Chondrocyte (in vitro differentiated cells): ENCODE data around the gene CAPN13. TPM values are rescaled to one million over a fixed set of nuclear protein-coding genes. Genes with fewer than 3 reads are reported as not detected.
A peak's percentile ranks its signal among the peaks of the same experiment; 100 is the strongest.

Source experiments
- DNase-seq: peaks from one replicate; pipeline ENCODE4 v3.0.0; 2021; ENCODE audit warnings: mixed read lengths, low spot score
- H3K27ac Mint-ChIP-seq: one replicate; pipeline ENCODE4 v1.8.0; 2021; ENCODE audit warnings: mild to moderate bottlenecking, moderate library complexity, mixed read lengths; ENCODE audit not compliant: unreplicated experiment
- H3K27me3 Mint-ChIP-seq: 2 replicates; pipeline ENCODE4 v1.8.0; 2021; ENCODE audit warnings: low read depth, mixed read lengths
- H3K36me3 Mint-ChIP-seq: 2 replicates; pipeline ENCODE4 v1.8.0; 2021; ENCODE audit warnings: low read depth, mixed read lengths
- H3K4me1 Mint-ChIP-seq: 2 replicates; pipeline ENCODE4 v1.8.0; 2021; ENCODE audit warnings: low read depth, mild to moderate bottlenecking, mixed read lengths
- H3K4me3 Mint-ChIP-seq: one replicate; pipeline ENCODE4 v1.8.0; 2021; ENCODE audit warnings: mild to moderate bottlenecking, moderate library complexity, mixed read lengths; ENCODE audit not compliant: unreplicated experiment
- H3K9me3 Mint-ChIP-seq: 2 replicates; pipeline ENCODE4 v1.8.0; 2021; ENCODE audit warnings: low read depth, mixed read lengths
- total RNA-seq: library from RNA; stranded (reverse); gene quantifications from 3 replicates; pipeline ENCODE4 v1.2.1, GENCODE V29; 2021
- TF ChIP-seq, protein P1 (sequence below): fragments of 200-600 bp; sonication (generic); IDR thresholded peaks from 2 replicates; pipeline ENCODE4 v1.5.0; 2021; ENCODE audit warnings: antibody characterized with exemption, mild to moderate bottlenecking, moderate library complexity

CAPN13 gene
- total RNA-seq, 1 donor from 2014 or later: not detected

DNA sequence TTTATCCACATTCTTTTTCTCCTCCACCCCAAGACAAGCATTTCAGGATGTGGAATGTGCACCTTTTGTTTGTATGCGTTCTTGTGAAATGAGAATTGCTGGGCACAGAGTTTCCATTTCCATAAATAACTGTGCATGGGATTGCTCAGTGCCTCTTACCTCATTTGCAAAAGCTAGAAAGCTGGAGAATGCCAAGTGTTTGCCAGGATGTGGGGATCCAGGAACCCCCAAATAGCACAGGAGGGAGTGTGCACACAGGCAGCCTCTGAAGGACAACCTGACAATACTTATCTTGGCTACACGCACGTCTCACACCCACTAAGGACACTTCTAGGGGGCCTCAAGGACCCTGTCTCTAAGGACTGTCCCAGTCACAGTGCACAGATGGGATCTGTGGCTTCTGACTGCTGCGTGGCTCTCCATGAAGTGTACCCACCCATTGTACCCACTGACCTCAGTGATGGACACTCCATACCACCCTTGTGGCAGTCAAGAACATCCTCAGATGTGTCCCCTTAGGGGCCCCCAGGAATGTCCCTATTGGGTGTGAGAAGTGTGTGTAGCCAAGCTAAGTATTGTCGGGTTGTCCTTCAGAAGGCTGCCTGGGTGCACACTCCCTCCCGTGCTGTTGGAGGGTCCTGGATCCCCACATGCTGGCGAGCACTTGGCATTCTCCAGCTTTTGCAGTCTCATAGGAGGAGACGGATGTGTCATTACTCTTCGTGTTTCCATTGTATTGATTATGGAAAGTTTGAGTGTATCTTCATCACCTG, 38.4 kb downstream of the CAPN13 start:
- peak overlapping the region; percentile 9 for H3K27ac Mint-ChIP-seq
- no peak for DNase-seq
- H3K36me3 Mint-ChIP-seq: no peaks in the 10 kb centered on the region

DNA sequence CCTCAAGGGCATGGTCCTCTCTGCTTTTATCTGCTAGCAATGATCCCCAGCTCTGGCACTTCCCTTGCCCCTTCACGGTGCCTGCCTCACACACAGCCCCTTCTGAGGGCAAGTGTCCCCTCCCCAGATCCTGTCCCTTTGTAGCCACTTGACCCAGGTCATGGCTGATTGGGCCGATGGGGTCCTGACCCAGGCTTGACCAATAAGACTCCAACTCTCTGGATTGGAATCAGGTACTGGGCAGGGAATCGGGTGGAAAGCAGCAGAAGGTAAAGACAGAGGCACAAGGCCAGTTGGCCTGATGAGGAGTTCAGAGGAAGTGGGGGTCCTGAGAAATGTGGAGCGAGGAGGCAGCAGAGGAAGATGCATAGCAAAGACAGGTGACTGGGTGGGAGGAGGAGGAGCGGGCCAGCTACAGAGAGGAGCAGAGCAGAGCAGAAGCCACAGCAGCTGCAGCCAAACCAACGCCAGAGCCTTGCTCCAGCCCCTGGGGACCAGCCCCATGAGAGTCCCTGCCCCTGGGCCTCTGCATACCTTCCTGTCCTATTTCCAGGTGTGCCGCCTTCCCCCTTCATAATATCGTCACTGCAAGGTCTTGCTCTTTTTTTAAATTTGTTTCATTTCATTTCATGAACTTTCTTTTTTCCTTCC, 39.1 kb downstream of the CAPN13 start:
- no peaks in the 10 kb centered on the region for H3K4me1 Mint-ChIP-seq
- no peak for DNase-seq
- H3K27me3 Mint-ChIP-seq: peaks cover 13% of the 10 kb centered on the region

More for the DNA sequence above, 38.4 kb downstream of the CAPN13 start:
- H3K4me3 Mint-ChIP-seq: no peak overlapping the region
- H3K27me3 Mint-ChIP-seq: peaks cover 17% of the 10 kb centered on the region
- no peaks in the 10 kb centered on the region for H3K9me3 Mint-ChIP-seq
- TF ChIP-seq, protein P1, sequence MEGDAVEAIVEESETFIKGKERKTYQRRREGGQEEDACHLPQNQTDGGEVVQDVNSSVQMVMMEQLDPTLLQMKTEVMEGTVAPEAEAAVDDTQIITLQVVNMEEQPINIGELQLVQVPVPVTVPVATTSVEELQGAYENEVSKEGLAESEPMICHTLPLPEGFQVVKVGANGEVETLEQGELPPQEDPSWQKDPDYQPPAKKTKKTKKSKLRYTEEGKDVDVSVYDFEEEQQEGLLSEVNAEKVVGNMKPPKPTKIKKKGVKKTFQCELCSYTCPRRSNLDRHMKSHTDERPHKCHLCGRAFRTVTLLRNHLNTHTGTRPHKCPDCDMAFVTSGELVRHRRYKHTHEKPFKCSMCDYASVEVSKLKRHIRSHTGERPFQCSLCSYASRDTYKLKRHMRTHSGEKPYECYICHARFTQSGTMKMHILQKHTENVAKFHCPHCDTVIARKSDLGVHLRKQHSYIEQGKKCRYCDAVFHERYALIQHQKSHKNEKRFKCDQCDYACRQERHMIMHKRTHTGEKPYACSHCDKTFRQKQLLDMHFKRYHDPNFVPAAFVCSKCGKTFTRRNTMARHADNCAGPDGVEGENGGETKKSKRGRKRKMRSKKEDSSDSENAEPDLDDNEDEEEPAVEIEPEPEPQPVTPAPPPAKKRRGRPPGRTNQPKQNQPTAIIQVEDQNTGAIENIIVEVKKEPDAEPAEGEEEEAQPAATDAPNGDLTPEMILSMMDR: no peak
- no peaks in the 10 kb centered on the region for H3K4me1 Mint-ChIP-seq

DNA sequence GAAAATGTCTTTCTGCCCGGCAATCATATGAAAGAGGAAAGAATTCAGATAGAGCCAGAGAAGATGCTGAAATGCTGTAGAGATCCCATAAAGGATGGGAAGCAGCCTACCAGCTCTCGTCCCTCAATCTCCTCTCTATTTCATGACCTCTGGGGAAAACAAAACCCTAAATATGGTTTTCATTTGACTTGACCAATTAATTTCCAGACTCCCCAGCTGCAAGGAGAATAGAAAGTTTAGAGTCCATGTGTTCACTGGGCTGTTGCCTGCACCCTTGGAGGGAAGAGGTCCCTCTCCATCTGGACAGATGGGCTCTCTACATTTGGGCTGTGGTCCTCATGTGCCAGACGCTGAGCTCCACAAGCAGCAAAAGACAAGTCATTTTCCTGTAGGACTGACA, 40.6 kb downstream of the CAPN13 start:
- Mint-ChIP-seq H3K9me3 (no peaks in the 10 kb centered on the region), H3K27me3 (peaks cover 13% of the 10 kb centered on the region), H3K4me3 (no peak overlapping the region), H3K4me1 (no peaks in the 10 kb centered on the region), H3K27ac (no peak overlapping the region), H3K36me3 (no peaks in the 10 kb centered on the region)
- TF ChIP-seq, protein P1: no peak
- DNase-seq: no peak

More for the DNA sequence above, 39.1 kb downstream of the CAPN13 start:
- TF ChIP-seq, protein P1: no peak
- Mint-ChIP-seq H3K4me3 (no peak overlapping the region), H3K27ac (no peak overlapping the region), H3K36me3 (no peaks in the 10 kb centered on the region), H3K9me3 (no peaks in the 10 kb centered on the region)

DNA sequence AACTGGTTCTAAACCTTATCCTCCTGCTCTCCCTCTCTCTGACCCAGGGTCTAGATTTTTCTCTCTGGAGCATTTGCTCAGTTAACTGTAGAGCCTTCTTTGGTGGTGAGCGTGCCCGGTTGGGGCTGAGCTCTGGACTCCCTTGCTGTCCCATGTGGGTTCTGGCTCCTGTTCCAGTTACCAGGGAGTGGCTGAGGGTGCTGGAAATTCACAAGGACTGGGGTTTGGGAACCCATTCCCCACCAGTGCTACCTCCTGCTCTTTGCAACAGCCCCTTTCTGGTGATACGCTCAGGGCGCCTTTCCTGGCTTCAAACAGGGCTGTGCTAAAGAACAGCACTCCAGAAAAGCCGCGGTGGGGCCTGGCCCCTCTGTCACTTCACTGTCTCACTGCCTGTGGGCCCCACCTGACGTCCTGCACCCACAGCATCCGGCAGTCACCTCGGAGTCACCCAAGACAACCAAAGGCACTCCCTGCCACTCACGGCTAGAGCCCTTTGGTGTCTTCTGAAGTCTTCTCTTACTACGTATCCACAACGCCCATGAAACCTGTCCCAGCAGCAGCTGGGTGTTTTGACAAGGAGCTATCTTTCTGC, 41.3 kb downstream of the CAPN13 start:
- no peak for DNase-seq
- Mint-ChIP-seq H3K4me1 (no peaks in the 10 kb centered on the region), H3K4me3 (no peak overlapping the region), H3K27ac (no peak overlapping the region), H3K9me3 (no peaks in the 10 kb centered on the region), H3K36me3 (no peaks in the 10 kb centered on the region), H3K27me3 (peaks cover 15% of the 10 kb centered on the region)
- TF ChIP-seq, protein P1: no peak

DNA sequence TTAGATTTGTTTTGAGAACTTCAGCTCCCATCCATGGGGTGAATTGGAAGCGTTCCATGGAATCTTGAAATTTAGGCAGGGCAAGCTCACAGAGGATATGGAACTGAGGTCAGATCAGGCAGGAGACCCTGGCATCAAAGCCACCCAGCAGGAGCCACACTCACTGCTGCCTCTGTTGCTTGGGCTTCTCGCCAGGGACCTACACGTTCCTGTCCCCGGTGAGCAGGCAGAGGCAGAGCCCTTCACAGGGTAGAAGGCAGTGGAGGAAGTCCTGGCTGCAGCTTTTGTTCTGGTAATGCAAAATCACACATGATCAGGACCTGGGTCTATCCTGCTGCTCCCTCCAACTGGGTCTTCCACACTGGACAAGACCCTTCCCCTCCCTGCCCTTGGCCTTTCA, 42.1 kb downstream of the CAPN13 start:
- no peak overlapping the region for H3K4me3 Mint-ChIP-seq
- peaks cover 12% of the 10 kb centered on the region for H3K27me3 Mint-ChIP-seq
- TF ChIP-seq, protein P1: no peak
- H3K36me3 Mint-ChIP-seq: no peaks in the 10 kb centered on the region
- no peak for DNase-seq
- no peaks in the 10 kb centered on the region for H3K4me1 Mint-ChIP-seq
- no peaks in the 10 kb centered on the region for H3K9me3 Mint-ChIP-seq
- H3K27ac Mint-ChIP-seq: no peak overlapping the region
